Ectodermal cell (in vitro differentiated cells): ENCODE data around the gene TBX2.
A peak's percentile ranks its signal among the peaks of the same experiment; 100 is the strongest.

Source experiments
- H3K27ac ChIP-seq: 2 replicates; pipeline ENCODE4 v1.7.0; 2013; ENCODE audit warnings: mild to moderate bottlenecking, low read depth, low read length; ENCODE audit not compliant: insufficient read depth, poor library complexity, severe bottlenecking
- H3K27me3 ChIP-seq: 2 replicates; pipeline ENCODE4 v1.7.0; 2013; ENCODE audit warnings: mild to moderate bottlenecking, low read length; ENCODE audit not compliant: insufficient read depth, control insufficient read depth, poor library complexity, severe bottlenecking
- H3K36me3 ChIP-seq: one replicate; pipeline ENCODE4 v1.7.0; 2013; ENCODE audit warnings: low read length; ENCODE audit not compliant: control insufficient read depth, insufficient read depth
- H3K4me1 ChIP-seq: one replicate; pipeline ENCODE4 v1.7.0; 2013; ENCODE audit warnings: low read length; ENCODE audit not compliant: control insufficient read depth, insufficient read depth
- H3K4me3 ChIP-seq: 2 replicates; pipeline ENCODE4 v1.7.0; 2013; ENCODE audit warnings: low read depth, low read length, control low read depth; ENCODE audit not compliant: insufficient read depth
- H3K9me3 ChIP-seq: 2 replicates; pipeline ENCODE4 v1.7.0; 2013; ENCODE audit warnings: mild to moderate bottlenecking, low read length, moderate library complexity; ENCODE audit not compliant: control insufficient read depth
- WGBS, 2 experiments: methylation state at CpG; one replicate each; pipeline ENCODE4 v1.1.7; 2013; ENCODE audit warnings: missing lambda C conversion rate in 2 of 2; 5-methylcytosine and 5-hydroxymethylcytosine counted together

TBX2 gene

DNA sequence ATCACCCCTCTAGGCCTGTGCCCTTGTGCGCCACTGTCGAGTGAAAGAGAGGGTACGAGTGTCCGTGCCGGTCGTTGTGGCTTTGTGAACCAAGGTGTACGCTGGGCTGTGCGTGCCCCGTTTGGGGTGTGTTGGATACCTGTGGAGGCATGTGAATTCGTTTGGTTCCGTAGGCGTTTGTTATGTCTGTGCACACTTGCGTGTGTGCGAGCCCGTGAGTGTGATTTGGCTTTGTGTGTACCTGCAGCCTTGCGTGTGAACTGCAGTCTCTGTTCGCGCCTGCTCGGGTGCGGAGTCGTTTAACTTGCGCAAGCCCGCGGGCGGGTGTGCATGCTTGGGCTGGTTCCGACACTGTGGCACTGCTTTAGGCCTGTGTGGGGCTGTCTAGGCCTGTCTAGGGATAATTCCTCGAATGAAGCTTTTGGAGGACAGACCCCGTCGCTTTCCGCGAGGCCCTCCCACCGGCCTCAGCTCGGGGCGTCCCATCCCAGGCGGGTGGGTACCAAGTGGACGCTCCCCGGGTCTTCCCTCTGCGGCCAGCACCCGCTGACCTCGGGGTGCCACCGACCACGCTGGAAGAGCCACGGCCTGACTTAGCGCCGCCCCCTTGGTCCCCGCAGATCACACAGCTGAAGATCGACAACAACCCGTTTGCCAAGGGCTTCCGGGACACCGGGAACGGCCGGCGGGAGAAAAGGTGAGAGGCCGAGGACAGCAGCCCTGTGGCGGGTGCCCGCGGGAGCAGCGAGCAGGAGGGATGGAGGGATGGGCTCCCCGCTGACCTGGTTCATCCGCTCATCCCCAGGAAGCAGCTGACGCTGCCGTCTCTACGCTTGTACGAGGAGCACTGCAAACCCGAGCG lies 4.4 kb downstream of the TBX2 start:
- Histone ChIP-seq H3K4me3 (peak overlapping the region; percentile 9), H3K27me3 (peaks cover 100% of the 10 kb centered on the region), H3K9me3 (no peaks in the 10 kb centered on the region), H3K27ac (no peak overlapping the region), H3K4me1 (peaks cover 10% of the 10 kb centered on the region), H3K36me3 (no peaks in the 10 kb centered on the region)
- WGBS, 2 experiments = 4% methylated on average over 66 of the region's 66 CpGs

DNA sequence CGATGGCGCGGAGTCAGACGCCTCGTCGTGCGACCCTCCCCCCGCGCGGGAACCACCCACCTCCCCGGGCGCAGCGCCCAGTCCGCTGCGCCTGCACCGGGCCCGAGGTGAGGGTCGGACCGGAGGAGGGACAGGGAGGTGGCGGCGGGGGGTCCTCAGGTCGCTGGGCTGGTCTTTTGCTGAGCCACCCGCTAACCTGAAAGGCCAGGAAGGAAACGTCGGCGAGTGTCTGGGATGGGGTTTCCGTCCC lies 4.9 kb downstream of the TBX2 start:
- Histone ChIP-seq H3K27me3 (peaks cover 100% of the 10 kb centered on the region), H3K27ac (no peak overlapping the region), H3K4me1 (peaks cover 5% of the 10 kb centered on the region), H3K9me3 (no peaks in the 10 kb centered on the region), H3K36me3 (no peaks in the 10 kb centered on the region), H3K4me3 (peak overlapping the region; percentile 9)
- WGBS, 2 experiments = 1% methylated on average over 25 to 27 of the region's 27 CpGs

DNA sequence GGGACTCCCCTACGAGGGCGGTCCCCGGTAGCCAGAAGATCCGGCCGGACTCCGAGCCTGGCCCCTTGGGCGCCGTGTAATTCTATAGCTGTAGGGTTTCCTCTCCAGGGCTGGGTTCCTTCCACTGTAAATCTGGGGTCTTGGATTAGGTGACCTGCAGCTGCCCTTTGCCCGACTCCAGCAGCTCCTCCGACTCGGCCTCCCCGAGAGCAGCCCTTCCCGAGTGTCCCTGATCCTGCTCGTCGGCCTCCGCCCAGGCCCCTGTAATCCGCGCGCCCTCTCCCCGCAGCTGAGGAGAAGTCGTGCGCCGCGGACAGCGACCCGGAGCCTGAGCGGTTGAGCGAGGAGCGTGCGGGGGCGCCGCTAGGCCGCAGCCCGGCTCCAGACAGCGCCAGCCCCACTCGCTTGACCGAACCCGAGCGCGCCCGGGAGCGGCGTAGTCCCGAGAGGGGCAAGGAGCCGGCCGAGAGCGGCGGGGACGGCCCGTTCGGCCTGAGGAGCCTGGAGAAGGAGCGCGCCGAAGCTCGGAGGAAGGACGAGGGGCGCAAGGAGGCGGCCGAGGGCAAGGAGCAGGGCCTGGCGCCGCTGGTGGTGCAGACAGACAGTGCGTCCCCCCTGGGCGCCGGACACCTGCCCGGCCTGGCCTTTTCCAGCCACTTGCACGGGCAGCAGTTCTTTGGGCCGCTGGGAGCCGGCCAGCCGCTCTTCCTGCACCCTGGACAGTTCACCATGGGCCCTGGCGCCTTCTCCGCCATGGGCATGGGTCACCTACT lies 5.5 kb downstream of the TBX2 start:
- Histone ChIP-seq H3K36me3 (no peaks in the 10 kb centered on the region), H3K9me3 (no peaks in the 10 kb centered on the region), H3K4me3 (peak overlapping the region; percentile 9), H3K4me1 (peaks cover 6% of the 10 kb centered on the region), H3K27ac (no peak overlapping the region), H3K27me3 (peaks cover 100% of the 10 kb centered on the region)
- 2% methylated on average over 71 of the region's 71 CpGs for WGBS, 2 experiments

DNA sequence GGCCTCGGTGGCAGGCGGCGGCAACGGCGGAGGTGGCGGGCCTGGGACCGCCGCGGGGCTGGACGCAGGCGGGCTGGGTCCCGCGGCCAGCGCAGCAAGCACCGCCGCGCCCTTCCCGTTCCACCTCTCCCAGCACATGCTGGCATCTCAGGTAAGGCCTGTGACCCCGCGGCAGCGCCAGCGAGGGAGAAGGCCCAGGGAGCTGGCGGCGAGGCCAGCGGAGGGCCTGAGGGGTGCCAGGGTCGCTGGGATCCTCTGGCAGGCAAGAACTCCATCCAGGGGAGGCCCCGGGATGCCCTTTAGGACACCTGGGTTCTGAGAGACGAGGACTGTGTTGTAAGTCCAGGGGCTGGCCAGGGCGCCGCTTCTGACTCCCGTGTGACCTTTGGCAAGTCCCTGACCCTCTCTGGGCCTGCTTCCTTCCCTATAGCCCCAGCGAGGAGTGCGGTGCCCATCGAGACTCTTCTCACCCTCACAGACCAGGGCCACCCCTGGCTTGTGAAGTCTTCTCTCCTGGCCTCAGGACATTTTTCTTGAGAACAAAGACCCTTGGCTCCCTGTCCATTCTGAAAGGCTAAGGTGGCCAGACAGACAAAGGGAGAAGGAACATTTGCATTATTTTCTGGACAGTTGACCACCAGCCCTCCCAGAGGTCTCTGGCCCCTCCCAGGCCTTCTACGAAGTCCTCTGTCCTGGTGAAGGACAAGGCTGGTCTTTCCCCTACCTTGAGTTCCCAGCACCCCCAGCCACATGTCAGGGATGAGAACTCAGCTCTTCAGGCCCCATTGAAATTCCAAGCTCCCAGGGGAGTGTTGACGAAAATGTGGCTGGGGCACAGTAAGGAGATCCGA lies 6.3 kb downstream of the TBX2 start:
- Histone ChIP-seq H3K36me3 (no peaks in the 10 kb centered on the region), H3K4me3 (no peak overlapping the region), H3K4me1 (peaks cover 13% of the 10 kb centered on the region), H3K9me3 (no peaks in the 10 kb centered on the region), H3K27me3 (peaks cover 100% of the 10 kb centered on the region), H3K27ac (no peak overlapping the region)
- 12 to 13% methylated on average over 37 of the region's 37 CpGs for whole genome bisulfite sequencing, 2 experiments

DNA sequence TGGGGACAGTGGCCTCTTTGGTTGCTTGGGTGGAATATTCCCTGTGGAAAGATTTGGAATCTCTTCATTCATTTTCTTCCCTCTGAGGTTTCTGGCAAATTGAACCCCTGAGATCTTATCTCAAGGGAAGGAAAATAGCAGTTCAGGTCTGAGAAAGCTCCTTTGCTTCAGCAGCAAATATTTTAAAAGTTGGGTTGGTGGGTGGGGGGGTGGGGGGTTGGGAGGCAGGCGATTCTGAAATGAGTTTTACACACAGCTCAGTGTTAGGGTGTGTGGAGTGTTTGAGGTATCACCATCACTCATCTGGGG lies 6.8 kb downstream of the TBX2 start:
- Histone ChIP-seq H3K27ac (no peak overlapping the region), H3K4me1 (peaks cover 13% of the 10 kb centered on the region), H3K4me3 (no peak overlapping the region), H3K27me3 (peaks cover 100% of the 10 kb centered on the region), H3K36me3 (no peaks in the 10 kb centered on the region), H3K9me3 (no peaks in the 10 kb centered on the region)
- 25 to 52% methylated on average over 1 of the region's 1 CpG for WGBS, 2 experiments

DNA sequence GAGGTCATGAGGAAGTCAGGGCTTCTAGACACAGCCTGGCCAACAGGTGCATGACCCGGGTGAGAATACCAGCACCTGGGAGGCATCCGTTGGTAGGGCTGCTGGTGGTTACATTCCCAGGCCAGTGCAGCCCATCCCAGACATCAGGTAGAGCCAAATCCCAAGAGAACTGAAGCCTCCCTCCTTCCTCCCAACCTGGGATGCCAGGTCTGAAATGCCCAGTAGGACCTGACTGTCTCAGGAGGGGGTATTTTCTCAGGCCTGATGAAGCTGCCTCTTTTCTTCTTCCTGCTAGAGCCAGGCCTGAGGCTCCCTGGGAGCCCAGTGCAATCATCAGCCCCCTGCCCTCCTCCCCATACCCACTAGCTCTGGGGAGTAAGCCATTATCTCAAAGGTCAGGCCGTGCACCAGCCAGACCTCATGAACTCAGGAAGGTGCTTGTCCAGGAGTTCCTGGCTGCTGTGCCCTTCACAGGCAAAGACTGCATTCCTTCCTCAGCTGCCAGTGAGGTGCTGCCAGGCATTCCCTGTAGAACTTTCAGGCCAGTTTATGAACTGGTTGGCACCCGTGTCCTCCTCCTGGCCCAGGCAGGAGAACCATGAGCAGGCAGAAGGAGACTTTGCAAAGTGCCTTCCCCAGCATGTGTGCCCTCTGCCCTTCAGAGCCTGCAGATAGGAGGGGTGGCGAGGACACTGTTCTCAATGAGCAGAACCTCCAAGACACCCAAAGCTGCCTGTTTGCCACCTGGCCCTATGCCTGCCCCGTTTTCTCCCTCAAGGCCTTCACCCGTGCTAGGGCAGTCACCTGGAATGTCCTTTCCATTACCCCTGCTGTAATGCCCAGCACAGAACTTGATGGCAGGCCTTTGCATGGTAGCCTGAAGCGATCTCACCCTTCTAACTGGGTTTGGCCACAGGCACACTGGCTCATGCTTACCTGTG lies 7.6 kb downstream of the TBX2 start:
- Histone ChIP-seq H3K4me3 (no peak overlapping the region), H3K9me3 (no peaks in the 10 kb centered on the region), H3K27me3 (peaks cover 100% of the 10 kb centered on the region), H3K36me3 (no peaks in the 10 kb centered on the region), H3K4me1 (peaks cover 13% of the 10 kb centered on the region), H3K27ac (no peak overlapping the region)
- WGBS, 2 experiments = 32 to 36% methylated on average over 8 of the region's 8 CpGs

DNA sequence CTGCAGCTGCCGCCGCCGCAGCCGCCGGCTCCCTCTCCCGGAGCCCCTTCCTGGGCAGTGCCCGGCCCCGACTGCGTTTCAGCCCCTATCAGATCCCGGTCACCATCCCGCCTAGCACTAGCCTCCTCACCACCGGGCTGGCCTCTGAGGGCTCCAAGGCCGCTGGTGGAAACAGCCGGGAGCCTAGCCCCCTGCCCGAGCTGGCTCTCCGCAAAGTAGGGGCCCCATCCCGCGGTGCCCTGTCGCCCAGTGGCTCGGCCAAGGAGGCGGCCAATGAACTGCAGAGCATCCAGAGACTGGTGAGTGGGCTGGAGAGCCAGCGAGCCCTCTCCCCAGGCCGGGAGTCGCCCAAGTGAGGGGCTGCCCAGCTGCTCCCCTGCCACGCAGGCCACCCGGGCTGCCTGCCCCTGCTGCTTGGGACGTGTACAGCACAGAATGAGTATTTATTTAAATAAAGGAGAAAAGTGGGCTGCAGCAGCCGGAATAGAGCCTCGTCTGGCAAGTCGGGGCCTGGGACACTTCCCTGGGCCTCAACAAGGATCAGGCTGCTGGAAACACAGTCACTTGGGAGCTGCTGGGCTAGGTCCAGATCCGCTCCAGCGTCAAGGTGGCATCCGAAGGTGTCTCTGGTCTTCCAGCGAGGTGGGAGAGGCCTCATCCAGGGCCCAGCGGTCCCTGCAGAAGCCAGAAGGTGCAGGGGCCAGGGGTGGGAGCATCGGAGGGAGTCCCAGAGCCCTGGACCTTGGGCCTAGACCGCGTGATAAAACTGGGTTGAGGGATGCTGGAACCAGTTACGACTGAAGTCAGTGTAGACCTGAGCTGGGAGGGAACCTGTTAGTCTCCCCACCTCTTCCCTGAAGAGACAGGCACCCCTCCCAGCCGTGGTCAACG lies 8.8 kb downstream of the TBX2 start:
- peaks cover 19% of the 10 kb centered on the region for H3K4me1 ChIP-seq
- peaks cover 100% of the 10 kb centered on the region for H3K27me3 ChIP-seq
- 8 to 11% methylated on average over 40 to 41 of the region's 41 CpGs for WGBS, 2 experiments
- no peak overlapping the region for H3K4me3 ChIP-seq
- no peak overlapping the region for H3K27ac ChIP-seq
- no peaks in the 10 kb centered on the region for H3K9me3 ChIP-seq
- H3K36me3 ChIP-seq = no peaks in the 10 kb centered on the region

DNA sequence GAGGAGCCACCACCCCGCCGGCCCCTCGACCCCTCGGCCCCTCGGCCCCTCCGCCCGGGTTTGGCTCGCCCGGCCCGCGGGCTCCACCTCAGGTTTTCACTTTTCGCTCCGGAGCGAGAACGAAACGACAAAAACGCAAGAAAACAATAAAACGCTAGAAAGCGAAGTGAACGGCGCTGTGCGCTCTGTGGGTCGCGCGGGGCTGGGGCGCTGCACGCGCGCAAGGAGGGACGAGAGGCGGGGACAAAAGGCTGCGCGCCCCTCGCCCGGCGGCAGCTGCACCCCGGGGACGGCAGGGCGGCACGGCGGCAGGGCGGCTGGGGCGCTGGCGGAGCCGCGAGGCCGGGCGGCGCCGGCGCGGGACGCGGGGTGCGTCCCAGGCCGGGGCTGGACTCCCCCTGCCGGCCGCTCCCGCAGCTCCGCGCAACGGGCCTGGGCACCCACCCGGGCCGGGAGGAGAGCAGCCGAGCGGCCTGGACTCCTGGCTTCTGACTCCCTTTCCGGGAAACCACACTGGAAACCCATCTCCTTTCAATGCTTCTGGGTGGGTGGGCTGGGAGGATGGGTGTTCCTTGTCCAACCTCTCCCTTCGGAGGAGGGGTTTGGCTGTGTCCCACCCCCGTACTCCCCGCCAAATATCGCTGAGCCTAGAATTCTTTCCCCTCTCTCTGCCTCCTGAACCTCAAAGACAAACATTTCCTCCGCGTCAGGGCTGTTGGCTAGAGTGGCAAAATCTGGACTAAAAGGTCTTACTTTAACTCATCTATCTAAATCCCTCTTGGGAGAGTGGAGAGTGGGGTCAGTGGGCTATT lies 9.9 kb downstream of the TBX2 start:
- Histone ChIP-seq H3K9me3 (no peaks in the 10 kb centered on the region), H3K27me3 (peaks cover 98% of the 10 kb centered on the region), H3K27ac (no peak overlapping the region), H3K4me3 (peak overlapping the region; percentile 22), H3K36me3 (no peaks in the 10 kb centered on the region), H3K4me1 (peaks cover 15% of the 10 kb centered on the region)
- WGBS, 2 experiments = 1 to 2% methylated on average over 71 to 73 of the region's 73 CpGs
